ENCODE measurements around the gene DCLK1. TPM values are rescaled to one million over a fixed set of nuclear protein-coding genes. Genes with fewer than 3 reads are reported as not detected.

The DCLK1 gene
- total RNA-seq, 2 experiments from 2014 or later = not detected

- ATAC-seq (ENCODE audit: low read depth) = no peak
- peaks cover 2% of the 10 kb centered on the region for H3K27me3 Mint-ChIP-seq
- no peaks in the 10 kb centered on the region for H3K4me1 Mint-ChIP-seq
- POLR2A ChIA-PET = no interaction called here
- no peak overlapping the region for H3K27ac Mint-ChIP-seq
- no peak overlapping the region for H3K4me3 Mint-ChIP-seq
- no peaks in the 10 kb centered on the region for H3K9me3 Mint-ChIP-seq
- no peak for DNase-seq
- no peaks in the 10 kb centered on the region for H3K36me3 Mint-ChIP-seq
Measured at GRCh38 chr13:35914662-35915061, 216.5 kb downstream of the DCLK1 start.

GRCh38 chr13:35912841-35913240, 218.3 kb downstream of the DCLK1 start:
- Mint-ChIP-seq H3K27me3 (peaks cover 2% of the 10 kb centered on the region), H3K4me3 (no peak overlapping the region), H3K36me3 (no peaks in the 10 kb centered on the region), H3K9me3 (no peaks in the 10 kb centered on the region), H3K27ac (no peak overlapping the region), H3K4me1 (no peaks in the 10 kb centered on the region)
- DNase-seq (no peak), ATAC-seq (ENCODE audit: low read depth) (no peak)
- POLR2A ChIA-PET = no interaction called here

GRCh38 chr13:35909837-35910540, 221.2 kb downstream of the DCLK1 start:
- ATAC-seq (ENCODE audit: low read depth) (no peak), DNase-seq (no peak)
- Mint-ChIP-seq H3K4me3 (no peak overlapping the region), H3K4me1 (no peaks in the 10 kb centered on the region), H3K36me3 (no peaks in the 10 kb centered on the region), H3K27me3 (peaks cover 2% of the 10 kb centered on the region), H3K9me3 (peaks cover 2% of the 10 kb centered on the region), H3K27ac (no peak overlapping the region)
- POLR2A ChIA-PET = interaction anchor here (0.7 kb wide), 1 partner anchor 1162 kb away, joined by 3 read pairs; no protein-coding TSS in a partner anchor

- H3K4me3 Mint-ChIP-seq = no peak overlapping the region
- no peak for DNase-seq
- no peak overlapping the region for H3K27ac Mint-ChIP-seq
- H3K4me1 Mint-ChIP-seq = no peaks in the 10 kb centered on the region
- no peaks in the 10 kb centered on the region for H3K36me3 Mint-ChIP-seq
- H3K9me3 Mint-ChIP-seq = peaks cover 4% of the 10 kb centered on the region
- POLR2A ChIA-PET = no interaction called here
- no peak for ATAC-seq (ENCODE audit: low read depth)
- H3K27me3 Mint-ChIP-seq = peaks cover 2% of the 10 kb centered on the region
Measured at GRCh38 chr13:35909091-35909490, 222.1 kb downstream of the DCLK1 start.

GRCh38 chr13:35908226-35908625, 223.0 kb downstream of the DCLK1 start:
- no peak for DNase-seq
- no peak overlapping the region for H3K4me3 Mint-ChIP-seq
- H3K4me1 Mint-ChIP-seq = no peaks in the 10 kb centered on the region
- POLR2A ChIA-PET = no interaction called here
- ATAC-seq (ENCODE audit: low read depth) = no peak
- peaks cover 2% of the 10 kb centered on the region for H3K27me3 Mint-ChIP-seq
- peaks cover 4% of the 10 kb centered on the region for H3K9me3 Mint-ChIP-seq
- no peaks in the 10 kb centered on the region for H3K36me3 Mint-ChIP-seq
- no peak overlapping the region for H3K27ac Mint-ChIP-seq

- Mint-ChIP-seq H3K9me3 (peaks cover 4% of the 10 kb centered on the region), H3K27ac (no peak overlapping the region), H3K36me3 (no peaks in the 10 kb centered on the region), H3K27me3 (no peaks in the 10 kb centered on the region), H3K4me1 (no peaks in the 10 kb centered on the region), H3K4me3 (no peak overlapping the region)
- DNase-seq (no peak), ATAC-seq (ENCODE audit: low read depth) (no peak)
- POLR2A ChIA-PET = no interaction called here
Measured at GRCh38 chr13:35906636-35907035, 224.5 kb downstream of the DCLK1 start.

- POLR2A ChIA-PET = no interaction called here
- Mint-ChIP-seq H3K9me3 (peaks cover 4% of the 10 kb centered on the region), H3K4me3 (no peak overlapping the region), H3K4me1 (no peaks in the 10 kb centered on the region), H3K27me3 (no peaks in the 10 kb centered on the region), H3K36me3 (no peaks in the 10 kb centered on the region), H3K27ac (no peak overlapping the region)
- DNase-seq = no peak
- no peak for ATAC-seq (ENCODE audit: low read depth)
Measured at GRCh38 chr13:35903075-35903474, 228.1 kb downstream of the DCLK1 start.

- no peaks in the 10 kb centered on the region for H3K36me3 Mint-ChIP-seq
- H3K4me1 Mint-ChIP-seq = no peaks in the 10 kb centered on the region
- DNase-seq = no peak
- H3K27ac Mint-ChIP-seq = no peak overlapping the region
- no peak for ATAC-seq (ENCODE audit: low read depth)
- no peak overlapping the region for H3K4me3 Mint-ChIP-seq
- POLR2A ChIA-PET = no interaction called here
- peaks cover 1% of the 10 kb centered on the region for H3K9me3 Mint-ChIP-seq
- H3K27me3 Mint-ChIP-seq = no peaks in the 10 kb centered on the region
Measured at GRCh38 chr13:35898041-35898440, 233.1 kb downstream of the DCLK1 start.

GRCh38 chr13:35894636-35895035, 236.5 kb downstream of the DCLK1 start:
- Mint-ChIP-seq H3K27me3 (no peaks in the 10 kb centered on the region), H3K27ac (no peak overlapping the region), H3K4me3 (no peak overlapping the region), H3K9me3 (peaks cover 1% of the 10 kb centered on the region), H3K36me3 (no peaks in the 10 kb centered on the region), H3K4me1 (no peaks in the 10 kb centered on the region)
- DNase-seq (no peak), ATAC-seq (ENCODE audit: low read depth) (no peak)
- POLR2A ChIA-PET = no interaction called here

GRCh38 chr13:35892837-35893814, 238.1 kb downstream of the DCLK1 start:
- Mint-ChIP-seq H3K9me3 (peaks cover 1% of the 10 kb centered on the region), H3K36me3 (no peaks in the 10 kb centered on the region), H3K4me1 (no peaks in the 10 kb centered on the region), H3K4me3 (no peak overlapping the region), H3K27me3 (no peaks in the 10 kb centered on the region), H3K27ac (no peak overlapping the region)
- no peak for ATAC-seq (ENCODE audit: low read depth)
- POLR2A ChIA-PET = no interaction called here
- no peak for DNase-seq

- H3K4me3 Mint-ChIP-seq = no peak overlapping the region
Measured at GRCh38 chr13:35891507-35892441, 239.4 kb downstream of the DCLK1 start.

GRCh38 chr13:35889560-35889959, 241.6 kb downstream of the DCLK1 start:
- no peaks in the 10 kb centered on the region for H3K4me1 Mint-ChIP-seq
- DNase-seq (no peak), ATAC-seq (ENCODE audit: low read depth) (no peak)
- H3K27ac Mint-ChIP-seq = no peak overlapping the region
- no peaks in the 10 kb centered on the region for H3K27me3 Mint-ChIP-seq
- H3K9me3 Mint-ChIP-seq = no peaks in the 10 kb centered on the region
- POLR2A ChIA-PET = no interaction called here
- no peak overlapping the region for H3K4me3 Mint-ChIP-seq
- no peaks in the 10 kb centered on the region for H3K36me3 Mint-ChIP-seq

More at GRCh38 chr13:35891507-35892441, 239.4 kb downstream of the DCLK1 start:
- H3K27ac Mint-ChIP-seq = no peak overlapping the region
- no peaks in the 10 kb centered on the region for H3K36me3 Mint-ChIP-seq
- no peaks in the 10 kb centered on the region for H3K4me1 Mint-ChIP-seq
- H3K27me3 Mint-ChIP-seq = no peaks in the 10 kb centered on the region
- DNase-seq (no peak), ATAC-seq (ENCODE audit: low read depth) (no peak)
- H3K9me3 Mint-ChIP-seq = peaks cover under 1% of the 10 kb centered on the region
- POLR2A ChIA-PET = no interaction called here

GRCh38 chr13:35888981-35889380, 242.2 kb downstream of the DCLK1 start:
- H3K4me3 Mint-ChIP-seq = no peak overlapping the region
- H3K36me3 Mint-ChIP-seq = no peaks in the 10 kb centered on the region
- H3K4me1 Mint-ChIP-seq = no peaks in the 10 kb centered on the region
- no peaks in the 10 kb centered on the region for H3K9me3 Mint-ChIP-seq
- no peaks in the 10 kb centered on the region for H3K27me3 Mint-ChIP-seq
- no peak overlapping the region for H3K27ac Mint-ChIP-seq
- POLR2A ChIA-PET = no interaction called here
- no peak for ATAC-seq (ENCODE audit: low read depth)
- no peak for DNase-seq
